ENCODE data around the gene PTGES2.
A peak's percentile ranks its signal among the peaks of the same experiment; 100 is the strongest.
"Not testable (repeated sequence)": the region's sequence is repeated elsewhere in the genome, so short reads cannot be mapped to it uniquely, and the experiment has no call there.

Gene PTGES2

DNA sequence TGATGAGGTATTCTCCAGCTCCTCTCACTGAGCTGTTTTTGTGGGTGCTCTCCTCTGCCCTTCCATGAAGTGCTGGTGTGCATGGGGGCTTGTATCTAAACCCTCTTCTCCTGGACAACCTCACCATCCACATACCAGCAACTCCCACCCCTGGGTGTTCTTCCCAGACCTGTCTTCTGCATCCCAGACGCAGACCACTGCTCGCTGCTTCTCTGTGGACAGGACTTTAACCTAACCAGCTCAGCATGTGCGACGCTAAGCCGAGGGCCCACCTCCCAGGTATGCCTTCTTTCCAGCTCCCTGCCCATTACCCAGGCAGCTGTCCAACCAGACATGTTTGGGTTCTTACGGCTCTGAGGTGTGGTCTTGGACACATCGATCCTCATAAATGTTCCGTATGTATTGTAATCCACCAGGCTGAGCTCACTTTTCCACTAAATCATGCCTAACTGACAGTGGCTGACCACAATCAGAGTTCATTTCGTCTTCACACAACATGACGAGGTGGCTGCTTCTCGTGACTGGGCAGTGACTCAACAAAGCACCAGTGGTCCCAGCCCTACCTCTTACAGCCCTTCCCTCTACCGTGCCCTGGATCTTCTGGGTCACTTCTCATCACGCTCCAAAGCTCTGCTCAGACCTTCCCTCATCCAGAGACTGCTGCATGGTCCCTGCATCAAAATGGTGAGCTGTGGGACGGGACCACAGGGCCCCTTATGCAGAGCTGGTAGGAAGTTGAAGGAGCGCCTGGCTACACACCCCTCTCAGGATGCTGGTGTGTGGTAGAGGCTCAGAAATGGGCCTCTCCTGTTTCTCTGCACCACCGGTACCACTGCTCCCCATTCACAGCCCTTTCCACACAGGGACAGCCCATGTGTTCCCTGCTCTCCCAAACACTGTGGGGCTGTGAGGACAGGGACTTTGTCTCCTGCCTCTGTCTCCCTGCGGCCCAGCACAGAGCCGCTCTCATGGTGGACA is 9.6 kb upstream of the PTGES2 start:
- no peak for DNase-seq

DNA sequence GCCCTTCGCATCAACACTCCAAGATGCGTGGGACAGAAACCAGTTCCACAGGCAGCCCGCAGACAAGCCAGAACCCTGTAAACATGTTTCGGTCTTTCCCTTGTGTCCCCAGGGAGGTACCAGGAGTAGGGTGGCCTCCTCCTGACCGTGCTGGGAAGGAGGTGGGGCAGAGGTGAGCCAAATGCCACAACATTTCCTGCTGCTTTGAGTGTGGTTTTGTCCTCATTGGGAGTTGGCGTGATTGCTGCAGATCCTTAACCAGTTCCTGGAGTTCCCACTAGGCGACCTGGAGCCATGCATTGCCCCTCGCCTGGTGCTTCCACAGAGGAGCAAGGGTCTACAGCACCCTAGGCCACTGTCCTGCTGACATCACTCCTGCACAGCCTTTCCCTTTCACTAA is 8.0 kb upstream of the PTGES2 start:
- not testable (repeated sequence) for DNase-seq

DNA sequence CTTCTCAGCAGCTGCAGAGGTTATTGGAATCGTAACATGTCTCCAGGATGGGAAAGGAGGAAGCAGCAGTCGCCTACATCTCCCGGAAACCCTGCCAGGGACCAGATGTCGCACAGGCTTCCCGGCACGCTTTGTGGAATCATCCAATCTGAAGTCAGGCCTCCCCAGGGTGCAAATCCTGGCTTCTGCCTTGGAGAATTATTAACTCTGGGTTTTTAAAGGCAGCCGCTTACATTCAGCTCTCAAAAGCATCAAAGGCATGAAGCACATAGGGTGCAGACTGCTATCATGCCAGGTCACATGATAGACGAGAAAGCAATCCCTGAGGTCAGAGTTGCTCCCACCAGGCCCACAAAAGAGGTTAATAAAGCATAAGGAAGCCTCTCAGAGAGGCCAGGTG is 4.6 kb upstream of the PTGES2 start:
- not testable (repeated sequence) for DNase-seq

DNA sequence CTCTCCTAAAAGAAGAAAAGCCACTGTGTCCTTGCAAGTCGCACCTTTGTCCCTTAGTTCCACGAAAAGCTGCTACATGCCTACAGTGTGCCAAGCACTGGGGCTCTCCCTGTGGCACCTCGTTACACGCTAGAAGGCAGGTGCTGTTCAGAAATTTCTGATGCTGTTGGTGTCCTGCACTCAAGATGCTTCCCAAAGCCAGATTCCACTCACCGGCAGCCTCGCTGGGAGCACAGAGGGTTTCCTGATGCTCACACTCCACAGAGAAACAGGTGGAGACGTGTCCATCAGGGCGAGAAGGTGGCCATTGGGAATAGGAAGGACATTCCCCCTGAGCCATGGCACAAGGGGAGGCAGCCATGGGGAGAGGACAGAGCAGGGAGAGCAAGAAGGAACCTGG is 3.8 kb upstream of the PTGES2 start:
- DNase-seq, result not testable (repeated sequence)

DNA sequence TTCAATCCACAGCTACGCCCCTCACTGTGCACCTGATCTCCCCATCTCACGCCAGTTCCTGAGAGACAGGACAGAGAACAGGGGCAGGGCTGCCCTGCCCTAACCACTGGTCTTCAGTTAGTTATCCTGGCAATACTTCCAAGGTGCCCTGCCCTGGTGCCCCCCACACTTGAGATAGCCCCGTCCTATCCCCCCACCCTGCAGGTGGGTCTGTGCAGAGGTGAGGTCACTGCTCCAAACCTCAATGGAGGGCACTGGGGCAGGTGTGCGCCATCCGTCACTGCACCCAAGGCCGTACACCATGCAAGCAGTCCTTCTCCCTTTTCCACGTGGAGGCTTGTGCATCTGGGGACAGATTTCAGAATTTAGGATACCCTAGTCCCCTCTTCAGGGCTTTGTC is 3.1 kb upstream of the PTGES2 start:
- DNase-seq, result not testable (repeated sequence)

DNA sequence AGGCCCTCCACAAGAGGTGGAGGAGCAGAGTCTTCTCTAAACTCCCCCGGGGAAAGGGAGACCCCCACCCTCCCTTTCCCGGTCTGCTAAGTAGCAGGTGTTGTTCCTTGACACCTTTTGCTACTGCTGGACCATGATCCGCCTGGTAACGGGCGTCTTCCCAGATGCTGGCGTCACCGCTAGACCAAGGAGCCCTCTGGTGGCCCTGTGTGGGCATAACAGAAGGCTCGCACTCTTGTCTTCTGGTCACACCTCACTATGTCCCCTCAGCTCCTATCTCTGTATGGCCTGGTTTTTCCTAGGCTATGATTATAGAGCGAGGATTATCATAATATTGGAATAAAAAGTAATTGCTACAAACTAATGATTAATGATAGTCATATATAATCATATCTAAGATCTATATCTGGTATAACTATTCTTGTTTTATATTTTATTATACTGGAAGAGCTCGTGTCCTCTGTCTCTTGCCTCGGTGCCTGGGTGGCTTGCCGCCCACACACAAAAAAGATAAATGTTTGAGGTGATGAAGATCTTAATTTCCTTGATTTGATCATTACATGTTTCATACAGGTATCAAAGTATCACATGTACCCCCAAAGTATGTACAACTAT is 2.6 kb upstream of the PTGES2 start:
- DNase-seq, result not testable (repeated sequence)

DNA sequence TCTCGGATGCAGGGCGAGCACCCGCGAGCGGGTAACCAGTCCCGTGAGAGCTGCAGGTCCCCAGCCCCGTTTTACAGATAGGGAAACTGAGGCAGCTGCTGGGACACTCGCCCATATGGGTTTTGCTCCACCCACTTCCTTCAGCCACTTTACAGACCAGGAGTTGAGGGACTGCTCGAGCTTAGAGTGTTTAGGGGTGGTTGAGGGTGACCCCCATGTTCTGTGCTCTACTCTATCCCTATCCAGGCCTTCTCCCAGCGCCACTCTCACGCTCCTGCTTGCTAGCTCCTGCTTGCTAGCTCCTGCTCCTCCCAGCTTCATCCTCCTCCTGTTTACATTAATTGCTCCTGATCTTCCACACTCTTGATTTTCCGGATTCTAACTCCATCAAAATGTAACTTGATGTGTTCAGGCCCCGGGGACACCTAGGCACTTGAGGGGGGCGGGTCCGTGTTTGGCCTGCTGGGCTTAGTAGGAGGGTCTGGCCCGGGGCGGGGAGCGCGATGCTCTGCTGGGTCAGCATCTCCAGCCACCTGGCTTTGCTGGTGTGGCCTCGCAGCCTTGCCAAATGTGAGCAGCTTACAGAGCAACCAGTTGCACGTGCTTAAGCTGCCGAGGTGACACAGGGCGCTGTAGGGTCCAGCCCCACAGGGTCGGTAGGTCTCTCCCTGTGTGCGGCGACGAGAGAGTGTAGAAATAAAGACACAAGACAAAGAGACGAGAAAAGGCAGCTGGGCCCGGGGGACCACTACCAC is 1.5 kb upstream of the PTGES2 start:
- no peak for DNase-seq

DNA sequence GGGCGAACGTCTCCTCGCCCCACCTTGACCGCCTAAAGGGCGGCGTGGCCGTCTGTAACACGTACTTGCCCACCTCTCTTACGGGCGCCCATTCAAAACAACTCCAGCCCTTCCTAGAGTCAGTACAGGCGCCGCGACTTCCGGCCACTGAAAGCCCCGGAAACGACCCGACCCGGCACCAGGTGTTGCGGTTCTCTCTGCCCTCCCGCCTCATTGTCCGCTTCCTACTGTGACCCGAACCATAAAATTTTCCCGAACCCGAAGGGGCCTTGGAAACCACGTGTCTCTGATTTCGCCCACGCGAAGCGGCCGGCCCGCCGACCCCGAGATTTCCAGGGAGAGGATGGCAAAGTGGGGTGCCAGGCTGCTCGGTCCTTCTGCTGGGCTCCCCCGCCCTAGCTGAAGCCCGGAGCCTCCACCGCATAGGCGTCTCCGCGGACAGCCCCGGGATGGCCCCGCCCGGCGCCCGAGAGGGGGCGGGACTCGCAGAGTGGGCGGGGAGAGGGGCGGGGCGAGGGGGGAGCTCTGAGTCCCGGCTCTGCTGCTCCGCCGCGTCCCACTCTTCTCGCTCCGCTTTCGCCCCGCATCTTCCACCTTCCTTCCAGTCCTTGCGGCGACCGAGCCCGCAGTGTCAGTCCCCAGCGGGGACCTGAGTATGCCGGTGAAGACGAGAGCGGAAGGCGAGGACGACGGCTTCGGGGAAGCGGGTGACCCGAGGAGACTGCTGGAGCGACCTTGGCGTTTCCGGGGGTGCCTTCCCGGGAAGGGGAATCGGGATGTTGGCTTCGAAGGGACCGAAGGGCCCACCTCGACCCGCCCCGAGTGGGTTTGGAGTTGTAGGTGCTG is 684 bp upstream of the PTGES2 start:
- peak; percentile 63 to 67 for DNase-seq

DNA sequence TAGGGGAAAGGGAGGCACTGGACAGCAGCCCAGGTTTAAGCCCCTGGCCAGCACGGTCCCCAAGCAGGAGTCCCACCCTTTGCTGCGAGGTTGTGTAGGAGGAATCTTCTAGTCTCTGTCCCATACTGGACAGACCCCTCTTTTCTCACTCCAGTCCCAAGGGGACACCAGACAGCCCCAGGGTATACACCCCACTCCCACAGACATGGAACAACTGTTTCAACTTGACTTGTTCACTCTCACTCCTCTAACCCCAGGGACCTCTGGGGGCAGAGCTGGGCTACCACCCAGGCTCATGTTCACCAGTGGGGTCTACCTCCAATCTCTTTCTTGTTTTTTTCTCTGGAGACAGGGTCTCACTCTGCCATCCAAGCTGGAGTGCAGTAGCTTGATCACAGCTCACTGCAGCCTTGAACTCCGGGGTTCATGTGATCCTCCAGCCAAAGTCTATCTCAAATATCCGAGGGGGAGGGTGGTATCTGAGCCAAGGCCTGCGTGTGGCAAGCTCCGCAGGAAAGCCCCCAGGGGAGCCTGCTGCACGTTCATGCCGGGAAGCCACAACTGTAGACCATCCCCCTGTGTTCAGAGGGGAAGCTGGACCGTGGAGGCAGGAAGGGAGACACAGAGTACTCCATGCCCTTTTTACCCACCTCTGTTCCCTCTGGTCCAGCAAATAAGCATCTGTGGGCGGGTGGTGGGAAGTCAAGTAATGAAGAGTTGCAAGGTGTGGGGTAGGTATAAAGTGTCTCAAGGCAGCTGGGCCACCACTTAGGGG is 1.8 kb downstream of the PTGES2 start:
- no peak for DNase-seq

DNA sequence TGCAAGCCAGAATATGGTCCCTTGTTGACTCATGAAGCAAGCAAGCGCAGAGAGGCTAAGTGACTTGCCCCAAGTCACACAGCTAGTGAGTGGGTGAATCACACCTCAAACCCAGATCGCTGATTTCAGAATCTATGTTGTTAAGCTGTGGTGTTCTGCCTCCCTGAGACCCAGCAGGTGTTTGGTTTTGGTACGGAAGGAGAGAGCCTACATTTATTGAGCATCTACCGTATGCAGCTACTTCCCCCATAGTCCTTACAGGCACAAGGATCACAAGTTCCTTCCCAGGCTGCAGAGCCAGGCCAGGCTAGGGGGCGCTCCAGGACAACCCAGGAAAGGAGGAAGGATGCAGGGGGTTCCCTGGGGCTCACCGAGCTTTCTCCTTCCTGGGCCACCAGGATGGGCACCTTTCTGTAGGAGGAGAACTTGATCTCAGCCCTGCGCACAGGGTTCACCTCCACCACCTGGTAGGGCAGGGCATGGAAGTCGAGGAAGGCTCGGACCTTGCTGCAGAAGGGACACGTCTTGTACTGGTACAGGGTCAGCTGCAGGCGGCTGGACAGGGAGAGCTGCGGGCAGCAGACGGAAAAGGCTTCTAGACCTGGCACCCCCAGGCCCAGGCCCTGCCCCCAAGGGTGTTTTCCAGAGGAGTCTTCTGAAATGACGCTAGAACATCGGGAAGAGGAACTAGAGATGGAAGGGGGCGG is 2.5 kb downstream of the PTGES2 start:
- no peak for DNase-seq

DNA sequence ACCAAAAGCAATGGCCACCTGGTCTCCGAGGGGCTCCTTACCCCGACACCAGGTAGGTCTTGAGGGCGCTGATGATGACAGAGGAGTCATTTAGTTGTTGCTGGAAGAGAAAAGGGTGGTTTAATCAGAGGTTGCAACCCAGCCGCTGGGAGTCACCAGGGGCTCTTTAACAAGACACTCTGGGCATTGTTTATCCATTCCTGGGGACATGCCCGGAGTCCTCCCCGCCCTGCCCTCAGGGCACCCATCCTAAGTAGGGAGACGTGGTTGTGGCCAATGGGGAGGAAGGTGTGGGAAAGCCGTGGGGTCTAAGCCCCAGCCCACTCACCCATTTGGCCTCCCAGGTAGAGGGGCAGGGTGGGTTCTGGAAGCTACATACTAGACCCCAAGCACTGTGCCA is 3.1 kb downstream of the PTGES2 start:
- no peak for DNase-seq

DNA sequence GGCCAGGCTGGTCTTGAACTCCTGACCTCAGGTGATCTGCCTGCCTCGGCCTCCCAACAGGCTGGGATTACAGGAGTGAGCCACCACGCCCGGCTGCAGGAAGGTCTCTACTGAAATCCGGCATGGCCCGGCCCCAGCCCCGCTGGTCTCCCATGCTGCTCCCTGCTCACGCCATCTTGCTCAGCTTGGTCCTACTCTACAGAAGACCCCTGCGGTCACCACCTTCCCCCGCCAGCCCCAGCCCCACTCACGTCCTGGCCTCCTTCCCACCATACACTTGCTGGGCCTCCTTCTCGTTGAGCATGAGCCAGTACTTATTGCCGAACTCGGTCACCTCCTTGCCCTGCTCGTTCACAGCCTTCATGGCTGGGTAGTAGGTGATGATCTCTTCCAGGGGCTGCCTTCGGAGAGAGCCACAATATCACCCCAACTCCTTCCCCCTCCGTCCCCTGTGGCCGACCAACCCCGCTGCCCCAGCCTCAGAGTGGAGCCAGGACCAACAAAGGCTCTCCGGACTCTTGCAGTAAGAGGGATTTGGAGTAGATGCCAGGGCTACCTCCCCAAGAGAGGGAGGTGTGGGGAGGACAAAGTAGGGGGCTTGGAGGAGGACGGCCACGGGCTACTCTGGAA is 4.0 kb downstream of the PTGES2 start:
- DNase-seq, result no peak

DNA sequence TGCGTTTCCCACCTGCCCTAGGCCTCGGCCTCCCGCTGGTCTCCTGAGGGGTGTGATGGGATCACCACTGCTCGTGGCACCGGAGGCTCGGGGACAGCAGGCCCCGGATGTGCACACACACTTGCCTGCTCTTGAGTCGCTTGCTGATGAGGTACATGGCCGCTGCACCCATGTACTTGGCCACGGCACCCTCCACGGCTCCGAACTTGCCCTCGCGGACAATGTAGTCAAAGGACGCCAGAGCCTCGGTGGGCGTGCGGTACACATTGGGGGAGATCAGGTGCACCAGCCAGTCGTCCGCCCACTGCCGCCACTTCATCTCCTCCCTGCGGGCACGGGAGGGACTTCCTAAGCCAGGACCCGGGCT is 4.7 kb downstream of the PTGES2 start:
- no peak for DNase-seq

DNA sequence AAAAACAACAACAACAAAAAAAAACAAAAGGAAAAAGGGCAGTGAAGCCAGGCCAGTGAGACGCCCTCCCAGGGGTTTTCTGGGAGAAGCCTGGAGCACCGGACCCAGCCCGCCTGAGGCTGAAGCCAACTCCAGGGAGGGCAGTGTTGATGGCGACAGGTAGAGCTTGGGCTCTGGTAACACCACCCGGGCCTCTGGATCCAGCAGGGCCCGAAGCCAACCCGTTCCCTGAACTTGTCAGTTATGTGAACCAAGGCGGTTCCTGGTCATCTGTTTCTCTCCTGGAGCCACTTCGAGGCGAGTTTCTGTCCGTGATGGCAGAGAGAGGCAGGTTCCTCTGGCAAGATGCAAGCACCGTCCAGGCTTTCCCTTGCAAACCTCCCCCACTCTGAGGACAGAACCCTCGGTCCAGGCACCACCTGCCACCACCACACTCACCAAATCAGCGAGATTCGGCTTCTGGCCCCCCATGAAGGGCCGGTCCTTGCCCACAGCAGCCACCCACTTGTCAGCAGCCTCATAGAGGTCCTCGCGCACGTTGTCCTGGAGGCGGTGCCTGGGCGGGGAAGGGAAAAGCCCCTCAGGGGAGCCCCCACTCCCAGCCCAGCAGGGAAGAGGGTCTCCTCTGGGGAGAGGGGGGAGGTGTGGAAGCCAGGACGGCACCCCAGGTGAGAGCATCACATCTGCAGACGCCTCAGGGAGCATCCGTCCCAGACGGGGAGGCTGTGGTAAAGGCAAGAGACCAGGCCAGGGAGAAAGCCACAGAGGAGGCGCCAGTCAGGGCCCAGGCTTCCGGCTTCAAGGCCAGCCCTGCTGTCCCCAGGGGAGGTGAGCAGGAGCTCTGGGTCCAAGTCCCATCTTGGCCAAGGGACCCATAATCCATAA is 5.4 kb downstream of the PTGES2 start:
- no peak for DNase-seq

DNA sequence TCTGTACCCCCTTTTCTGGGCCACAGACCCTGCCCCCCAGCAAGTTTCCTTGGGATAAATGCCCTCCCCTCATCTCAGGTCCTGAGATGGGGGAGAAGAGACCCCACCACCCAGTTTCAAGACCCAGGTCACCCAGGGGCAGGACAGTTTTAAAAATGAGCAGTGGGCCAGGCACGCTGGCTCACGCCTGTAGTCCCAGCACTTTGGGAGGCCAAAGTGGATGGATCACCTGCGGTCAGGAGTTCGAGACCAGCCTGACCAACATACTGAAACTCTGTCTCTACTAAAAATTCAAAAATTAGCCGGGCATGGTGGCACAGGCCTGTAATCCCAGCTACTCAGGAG is 6.1 kb downstream of the PTGES2 start:
- DNase-seq, result no peak

DNA sequence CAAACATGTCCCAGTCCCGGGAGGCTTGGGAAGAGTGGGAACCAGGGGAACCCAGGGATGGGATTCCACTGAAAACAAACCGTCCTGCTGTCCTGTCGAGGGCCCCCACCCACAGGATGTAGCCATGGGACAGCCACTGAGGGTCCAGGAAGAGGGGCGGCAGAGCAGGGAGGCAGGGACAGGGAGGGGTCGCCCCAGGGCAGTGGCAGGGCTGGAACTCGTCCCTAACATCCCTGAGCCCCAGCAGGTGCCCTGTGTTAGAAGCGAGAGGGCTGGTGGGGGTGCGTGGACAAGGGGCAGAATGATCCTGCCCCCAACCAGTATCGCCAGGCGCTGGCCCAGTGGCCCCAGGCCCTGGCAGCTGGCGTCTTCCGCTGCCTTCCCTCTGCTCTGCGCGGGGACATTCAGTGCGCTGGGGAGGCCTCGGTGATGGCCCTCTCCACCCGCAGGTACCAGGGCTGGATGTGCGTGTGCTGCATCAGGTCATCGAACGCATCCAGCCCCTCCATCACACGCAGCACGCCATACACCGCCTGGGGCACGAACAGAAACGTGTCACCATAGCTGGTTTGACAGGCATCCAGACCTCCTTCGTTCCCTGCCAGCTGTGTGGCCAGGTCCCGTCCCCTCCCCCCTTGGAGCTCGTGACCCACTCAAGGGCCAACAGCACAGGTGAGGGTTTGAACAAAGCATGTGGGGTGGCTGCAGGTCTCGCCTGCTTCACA is 6.6 kb downstream of the PTGES2 start:
- no peak for DNase-seq

DNA sequence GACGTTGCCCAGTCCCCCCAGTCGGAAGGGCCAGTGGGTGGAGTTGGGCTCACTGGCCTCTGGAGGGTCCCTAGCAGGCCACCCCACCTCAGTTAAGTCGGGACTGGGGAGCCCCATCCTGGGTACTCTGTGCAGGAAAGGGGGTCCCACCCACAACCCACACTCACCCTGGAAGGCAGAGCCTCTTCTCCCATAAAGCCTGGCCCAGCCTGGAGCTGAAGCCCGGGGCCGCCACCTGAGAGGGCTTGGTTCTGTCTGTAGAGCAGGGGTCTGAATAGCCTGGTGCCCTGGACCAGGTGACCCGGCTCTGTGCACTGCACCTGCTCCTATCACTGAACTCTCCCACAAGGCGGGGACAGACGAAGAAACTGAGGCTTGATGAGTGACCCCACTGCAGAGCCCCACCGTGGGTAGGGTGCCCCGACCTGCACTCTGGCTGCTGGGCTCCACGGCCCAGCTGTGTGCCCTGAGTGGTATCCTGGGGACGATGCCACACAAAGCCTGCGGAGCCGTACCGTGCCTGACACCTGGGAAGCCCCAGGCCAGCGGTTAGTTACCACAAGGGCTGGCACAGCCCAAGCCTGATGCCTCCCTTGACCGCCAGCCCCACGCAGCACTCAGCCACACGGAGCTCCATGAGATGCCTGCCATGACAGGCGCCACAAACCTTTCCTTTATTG is 7.3 kb downstream of the PTGES2 start:
- no peak for DNase-seq

DNA sequence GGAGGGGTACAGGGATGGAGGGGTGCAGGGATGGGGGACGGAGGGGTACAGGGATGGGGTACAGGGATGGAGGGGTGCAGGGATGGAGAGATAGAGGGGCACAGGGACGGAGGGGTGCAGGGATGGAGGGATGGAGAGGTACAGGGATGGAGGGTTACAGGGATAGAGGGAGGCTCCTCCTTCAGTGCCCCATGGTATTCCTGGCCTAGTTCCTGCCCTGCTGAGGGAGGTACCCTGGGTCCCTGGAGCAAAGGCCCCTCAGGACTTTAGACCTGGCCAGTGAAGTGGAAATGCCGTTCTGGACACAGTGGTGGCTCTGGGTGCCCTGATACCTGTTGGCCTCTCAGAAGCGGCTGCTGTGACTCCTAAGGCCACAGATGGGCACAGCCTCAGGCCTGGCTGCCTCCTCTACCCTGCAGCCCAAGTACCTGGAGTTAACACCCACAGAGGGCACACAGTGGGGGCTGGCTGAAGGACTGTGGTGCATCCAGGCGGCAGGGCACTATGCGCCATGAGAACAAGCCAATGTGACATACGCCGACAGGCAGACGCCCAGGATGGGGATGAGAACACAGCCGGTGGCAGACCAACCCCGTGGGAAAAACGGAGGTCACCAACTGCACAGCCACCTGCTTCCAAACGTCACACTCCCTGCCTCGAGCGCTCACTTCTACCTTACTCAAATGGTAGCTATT is 8.4 kb downstream of the PTGES2 start:
- DNase-seq, result no peak
